Measurements from ENCODE around the gene MFF.

Gene MFF

DNA sequence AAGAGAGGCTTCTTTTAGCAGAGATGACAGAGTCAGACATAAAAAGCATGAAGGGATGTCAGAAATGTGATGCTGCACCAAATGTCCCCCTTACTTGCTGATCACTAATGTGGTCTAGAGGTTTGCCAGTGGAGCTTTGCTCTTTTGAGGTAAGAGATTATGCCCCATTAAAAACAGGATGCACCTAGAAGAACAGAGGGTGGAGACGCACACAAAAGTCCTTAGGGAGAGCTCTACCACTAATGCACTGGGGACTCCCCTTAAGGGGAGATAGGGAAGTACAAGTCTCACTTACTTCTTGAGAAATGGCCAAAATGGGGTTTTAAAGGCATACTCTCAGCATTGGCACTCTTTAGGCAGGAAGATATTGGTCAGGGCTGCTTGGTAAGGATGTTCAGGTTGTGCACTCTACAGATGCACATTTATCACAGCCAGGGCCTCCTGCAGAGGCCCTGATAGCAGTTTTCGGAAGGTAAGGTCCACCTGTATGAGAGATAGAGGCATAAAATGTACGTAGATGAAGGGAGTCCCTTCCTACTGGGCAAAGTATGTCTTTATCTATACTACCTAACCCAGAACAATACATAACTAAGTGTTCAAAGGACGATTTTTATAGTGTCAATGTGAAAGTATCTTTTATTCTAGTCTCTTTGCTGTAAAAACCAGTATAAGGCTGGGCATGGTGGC, 79.7 kb downstream of the MFF start:
- H3K4me3 ChIP-seq (ENCODE audit: low read length): no peak overlapping the region
- no peak for DNase-seq (ENCODE audit: low read depth)
- TF ChIP-seq, protein P1, sequence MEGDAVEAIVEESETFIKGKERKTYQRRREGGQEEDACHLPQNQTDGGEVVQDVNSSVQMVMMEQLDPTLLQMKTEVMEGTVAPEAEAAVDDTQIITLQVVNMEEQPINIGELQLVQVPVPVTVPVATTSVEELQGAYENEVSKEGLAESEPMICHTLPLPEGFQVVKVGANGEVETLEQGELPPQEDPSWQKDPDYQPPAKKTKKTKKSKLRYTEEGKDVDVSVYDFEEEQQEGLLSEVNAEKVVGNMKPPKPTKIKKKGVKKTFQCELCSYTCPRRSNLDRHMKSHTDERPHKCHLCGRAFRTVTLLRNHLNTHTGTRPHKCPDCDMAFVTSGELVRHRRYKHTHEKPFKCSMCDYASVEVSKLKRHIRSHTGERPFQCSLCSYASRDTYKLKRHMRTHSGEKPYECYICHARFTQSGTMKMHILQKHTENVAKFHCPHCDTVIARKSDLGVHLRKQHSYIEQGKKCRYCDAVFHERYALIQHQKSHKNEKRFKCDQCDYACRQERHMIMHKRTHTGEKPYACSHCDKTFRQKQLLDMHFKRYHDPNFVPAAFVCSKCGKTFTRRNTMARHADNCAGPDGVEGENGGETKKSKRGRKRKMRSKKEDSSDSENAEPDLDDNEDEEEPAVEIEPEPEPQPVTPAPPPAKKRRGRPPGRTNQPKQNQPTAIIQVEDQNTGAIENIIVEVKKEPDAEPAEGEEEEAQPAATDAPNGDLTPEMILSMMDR (IDR thresholded peaks at IDR 0.05; ENCODE audit: insufficient read depth, low read depth, low read length, missing control alignments): no peak

DNA sequence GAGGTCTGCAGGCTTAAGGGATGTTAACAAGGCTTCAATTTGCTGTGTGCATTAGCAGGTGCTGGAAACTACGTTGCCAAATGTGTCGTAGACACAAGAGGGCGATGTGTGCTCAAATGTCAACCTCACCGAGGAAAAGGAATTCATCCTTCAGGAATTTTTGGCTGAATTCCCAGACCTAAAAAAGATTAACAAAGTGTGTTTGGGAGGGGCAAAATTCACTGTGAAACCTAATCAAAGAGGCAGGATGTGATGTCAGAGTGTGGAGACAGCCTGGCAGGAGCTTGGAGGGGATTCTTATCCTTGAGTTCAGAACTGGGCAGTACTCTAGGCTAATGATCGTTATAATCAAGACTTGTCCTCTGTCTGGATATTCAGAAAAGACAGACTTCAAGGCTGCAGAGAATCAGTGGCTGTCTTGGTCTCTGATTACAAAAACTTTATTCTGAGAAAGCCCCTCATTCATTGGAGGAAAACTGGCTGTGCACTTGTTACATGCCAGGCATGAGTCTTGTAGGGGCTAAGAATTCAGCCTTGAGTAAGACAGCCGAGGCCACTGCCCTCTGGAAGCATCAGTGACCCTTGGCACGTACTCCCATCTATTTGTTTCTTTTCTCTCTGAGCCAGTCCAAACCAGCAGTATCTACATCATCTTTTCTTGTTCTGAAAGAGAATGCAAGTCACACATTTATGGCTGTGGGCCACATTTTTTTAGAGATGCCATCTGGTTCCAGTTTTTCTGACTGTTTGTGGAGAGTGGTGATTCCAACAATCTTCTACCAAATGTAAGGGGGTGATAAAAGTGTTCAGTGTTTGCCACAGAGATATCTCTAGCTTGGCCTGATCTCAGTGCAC, 81.4 kb downstream of the MFF start:
- peak; percentile 96 for DNase-seq (ENCODE audit: low read depth)
- TF ChIP-seq, protein P1 (IDR thresholded peaks at IDR 0.05; ENCODE audit: insufficient read depth, low read depth, low read length, missing control alignments): peak; percentile 87
- H3K4me3 ChIP-seq (ENCODE audit: low read length): no peak overlapping the region

Data from epithelial cell of esophagus (primary cell).